Ovary (tissue), 9 donors: ENCODE data around the gene IL10RA. TPM values are rescaled to one million over a fixed set of nuclear protein-coding genes. Genes with fewer than 3 reads are reported as not detected.
"Not testable (repeated sequence)": the region's sequence is repeated elsewhere in the genome, so short reads cannot be mapped to it uniquely, and the experiment has no call there.

Source experiments
- DNase-seq, 5 donors: peaks; one replicate each; pipeline ENCODE4 v3.0.0-alpha.2; 2019 to 2020
- H3K27ac ChIP-seq, 2 donors: fragments of 200-600 bp; one replicate each; pipeline versions ENCODE4 v1.5.1 to v1.8.0; 2019 to 2022
- H3K27me3 ChIP-seq: fragments of 200-600 bp; one replicate; pipeline ENCODE4 v1.8.0; 2022
- H3K36me3 ChIP-seq: fragments of 200-600 bp; sonication (generic); one replicate; pipeline ENCODE4 v1.5.1; 2019
- H3K4me1 ChIP-seq: one replicate; pipeline ENCODE4 v1.8.1; 2013; ENCODE audit warnings: mild to moderate bottlenecking, moderate library complexity; ENCODE audit not compliant: insufficient read depth
- H3K4me3 ChIP-seq: fragments of 200-600 bp; sonication (generic); one replicate; pipeline ENCODE4 v1.5.1; 2017
- H3K9me3 ChIP-seq, 2 donors: fragments of 200-600 bp in 1 of 2; sonication (generic) in 1 of 2; one replicate each; pipeline versions ENCODE4 v1.5.1 to v1.8.1; 2013 to 2019; ENCODE audit warnings: mild to moderate bottlenecking in 1 of 2, moderate library complexity in 1 of 2
- CTCF ChIP-seq, 3 donors: fragments of 450-650 bp in 2 of 3; fragments of 200-600 bp in 1 of 3; IDR thresholded peaks; one replicate each; pipeline versions ENCODE4 v1.5.1 to v1.8.0; 2016 to 2022; ENCODE audit warnings: antibody characterized with exemption in 3 of 3, mild to moderate bottlenecking in 1 of 3
- EP300 ChIP-seq: sonication (generic); formaldehyde crosslinking; IDR thresholded peaks from one replicate; pipeline ENCODE4 v1.6.1; 2017; ENCODE audit warnings: antibody characterized with exemption
- POLR2A ChIP-seq: fragments of 450-650 bp; IDR thresholded peaks from one replicate; pipeline ENCODE4 v1.6.1; 2017; ENCODE audit warnings: antibody characterized with exemption, mild to moderate bottlenecking, moderate library complexity
- WGBS, 3 donors: extraction: QIAGEN DNeasy Blood & Tissue Kit in 1 of 3; methylation state at CpG; one replicate each; pipeline versions ENCODE4 v1.1.5 to v1.1.7; 2013 to 2017; 5-methylcytosine and 5-hydroxymethylcytosine counted together
- intact Hi-C, 4 donors: fragments of 100-400 bp; cut with DNase I; formaldehyde crosslinking; loops; one replicate each; pipeline versions ENCODE4 v1.11.0 to v1.15.1; 2022 to 2023
- polyA plus RNA-seq, 2 donors: library from polyadenylated mRNA; stranded (reverse); fragments of 200-250 nt in 1 of 2; fragments of 350-450 nt in 1 of 2; fragmentation: Illumina TruSeq in 1 of 2; extraction: RNeasy Lipid Tissue Mini Kit (QIAGEN cat#74804) in 1 of 2; gene quantifications; one replicate each; pipeline ENCODE4 v1.2.3, GENCODE V29; 2013 to 2014
- total RNA-seq, 7 donors: library from RNA; depleted of rRNA in 2 of 7; stranded (reverse); fragments of >200 nt in 2 of 7; fragmentation: NEBNext Ultra II Directional in 3 of 7; extraction: Animal tissue kit (Norgen Biotek cat#: 25700) in 3 of 7; gene quantifications; one replicate each; pipeline versions ENCODE4 v1.1.0 to v1.2.4, GENCODE V29; 2016 to 2023
- donor health status: DM: no; HTN: no; CAD: no; lungs with moderate emphysema.
- donor health status: DM: no; HTN: no; CAD: no.
- donor health status: Bipolar disorder and iron deficiency.
- donor health status: DM: yes; HTN: yes; CAD: no.
- donor health status: DM: no; HTN: no; CAD: no.
- donor health status: DM: yes; HTN: yes; CAD: no.

IL10RA gene
- total and polyA plus RNA-seq, 9 donors = 2.0 to 14.1 (median 6.7) TPM

GRCh38 chr11:117977029-117977428 lies 9.2 kb upstream of the IL10RA start:
- no peak for TF ChIP-seq POLR2A
- no peak for TF ChIP-seq CTCF (IDR thresholded peaks at IDR 0.05)
- TF ChIP-seq EP300 = no peak
- H3K4me1 ChIP-seq = no peaks in the 10 kb centered on the region
- H3K27me3 ChIP-seq = no peaks in the 10 kb centered on the region
- H3K27ac ChIP-seq = no peak overlapping the region
- no peaks in the 10 kb centered on the region for H3K9me3 ChIP-seq
- intact Hi-C loops = no loop called here
- no peak overlapping the region for H3K4me3 ChIP-seq
- DNase-seq = no peak
- 66 to 84% (median 73%) methylated on average over 5 of the region's 5 CpGs for WGBS, 3 donors
- no peaks in the 10 kb centered on the region for H3K36me3 ChIP-seq

GRCh38 chr11:117977612-117978264 lies 8.5 kb upstream of the IL10RA start:
- H3K4me1 ChIP-seq, H3K9me3 ChIP-seq, H3K36me3 ChIP-seq, DNase-seq, intact Hi-C loops, H3K27me3 ChIP-seq, H3K27ac ChIP-seq, H3K4me3 ChIP-seq: not testable (repeated sequence)
- 87 to 90% (median 87%) methylated on average over 23 of the region's 23 CpGs for WGBS, 3 donors

GRCh38 chr11:117978291-117978910 lies 7.8 kb upstream of the IL10RA start:
- WGBS, 3 donors = 92 to 95% (median 93%) methylated on average over 19 to 36 of the region's 36 CpGs
- H3K4me1 ChIP-seq, H3K4me3 ChIP-seq, intact Hi-C loops, H3K9me3 ChIP-seq, DNase-seq, H3K27me3 ChIP-seq, H3K36me3 ChIP-seq, H3K27ac ChIP-seq: not testable (repeated sequence)

DNA sequence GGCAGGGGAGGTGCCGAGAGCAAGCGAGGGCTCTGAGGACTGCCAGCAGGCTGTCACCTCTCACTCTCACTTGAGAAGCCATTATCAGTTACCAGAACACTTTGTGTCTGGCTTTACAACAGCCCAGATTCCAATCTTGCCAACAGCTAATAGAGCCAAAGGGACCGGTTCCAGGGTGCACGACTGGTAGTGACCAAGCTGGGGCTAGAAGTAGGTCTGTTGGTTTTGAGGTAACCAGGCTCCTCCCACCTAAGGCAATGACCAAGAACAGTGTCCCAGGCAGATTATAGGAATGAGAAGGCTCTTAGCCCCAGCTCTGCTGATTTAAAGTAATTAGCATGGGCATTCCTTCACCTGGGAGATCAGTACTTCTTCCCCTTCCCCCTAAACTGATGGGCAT lies 7.2 kb upstream of the IL10RA start:
- Histone ChIP-seq H3K27ac (no peak overlapping the region), H3K4me3 (no peak overlapping the region), H3K4me1 (no peaks in the 10 kb centered on the region), H3K27me3 (no peaks in the 10 kb centered on the region), H3K9me3 (no peaks in the 10 kb centered on the region), H3K36me3 (no peaks in the 10 kb centered on the region)
- 69 to 86% (median 75%) methylated on average over 2 to 4 of the region's 4 CpGs for WGBS, 3 donors
- intact Hi-C loops = no loop called here
- DNase-seq = no peak
- TF ChIP-seq POLR2A (no peak), CTCF (IDR thresholded peaks at IDR 0.05) (no peak), EP300 (no peak)

- Histone ChIP-seq H3K9me3 (no peaks in the 10 kb centered on the region), H3K27me3 (no peaks in the 10 kb centered on the region), H3K4me3 (no peak overlapping the region), H3K4me1 (no peaks in the 10 kb centered on the region), H3K27ac (no peak overlapping the region), H3K36me3 (no peaks in the 10 kb centered on the region)
- no peak for DNase-seq
- WGBS, 3 donors = 79 to 83% (median 83%) methylated on average over 7 of the region's 7 CpGs
- intact Hi-C loops = loop anchor here in 1 of 4 donors (5.0 kb wide), 1 partner anchor 862 kb away; no protein-coding TSS in a partner anchor
- no peak for TF ChIP-seq EP300
- TF ChIP-seq POLR2A = no peak
- TF ChIP-seq CTCF (IDR thresholded peaks at IDR 0.05) = no peak
Measured at GRCh38 chr11:117979481-117980211, 6.5 kb upstream of the IL10RA start.
